Astrocyte of the spinal cord (primary cell): ENCODE data around the gene ANKRD24.
"Not testable (repeated sequence)": the region's sequence is repeated elsewhere in the genome, so short reads cannot be mapped to it uniquely, and the experiment has no call there.

Experiments
- DNase-seq: peaks from one replicate; pipeline ENCODE4 v3.0.0; 2011; ENCODE audit warnings: low read depth, low spot score
- H3K4me3 ChIP-seq: 2 replicates; pipeline ENCODE4 v1.5.1; 2011; ENCODE audit warnings: low read depth, mild to moderate bottlenecking, low read length, moderate library complexity
- CTCF ChIP-seq: IDR thresholded peaks from 2 replicates; pipeline ENCODE4 v1.5.1; 2012; ENCODE audit warnings: low read depth, mild to moderate bottlenecking, low read length, inconsistent platforms
- in situ Hi-C: cut with HindIII; loops from 2 replicates; pipeline ENCODE4 v1.10.0; 2017; ENCODE audit warnings: low sequenced_read_pairs

ANKRD24 gene

GRCh38 chr19:4140237-4140711 is 42.2 kb upstream of the ANKRD24 start:
- TF ChIP-seq CTCF, result peak; percentile 74
- in situ Hi-C loops, result no loop called here
- DNase-seq, result peak; percentile 59
- H3K4me3 ChIP-seq, result no peak overlapping the region

- DNase-seq, in situ Hi-C loops, H3K4me3 ChIP-seq: not testable (repeated sequence)
Measured at GRCh38 chr19:4142916-4143315, 39.6 kb upstream of the ANKRD24 start.

- no peak for DNase-seq
- H3K4me3 ChIP-seq, result no peak overlapping the region
- TF ChIP-seq CTCF, result no peak
- in situ Hi-C loops, result no loop called here
Measured at GRCh38 chr19:4144666-4145249, 37.7 kb upstream of the ANKRD24 start.

GRCh38 chr19:4149518-4150288 is 32.8 kb upstream of the ANKRD24 start:
- in situ Hi-C loops, result no loop called here
- no peak for TF ChIP-seq CTCF

GRCh38 chr19:4151623-4152022 is 30.9 kb upstream of the ANKRD24 start:
- DNase-seq, result no peak
- TF ChIP-seq CTCF, result no peak
- H3K4me3 ChIP-seq, result no peak overlapping the region
- in situ Hi-C loops, result no loop called here

More at GRCh38 chr19:4149518-4150288, 32.8 kb upstream of the ANKRD24 start:
- DNase-seq, result no peak
- H3K4me3 ChIP-seq, result no peak overlapping the region

GRCh38 chr19:4152241-4152998 is 30.1 kb upstream of the ANKRD24 start:
- in situ Hi-C loops, result no loop called here
- no peak for DNase-seq
- H3K4me3 ChIP-seq, result no peak overlapping the region
- no peak for TF ChIP-seq CTCF
